GM18868 (cell line): Measurements from ENCODE around the gene CHST11.

Experiments
- ATAC-seq: cut with Tn5 transposase; IDR thresholded peaks from one replicate; pipeline ENCODE4 v1.9.1; 2021; ENCODE audit warnings: mild to moderate bottlenecking, moderate library complexity; ENCODE audit not compliant: unreplicated experiment

Gene CHST11

DNA sequence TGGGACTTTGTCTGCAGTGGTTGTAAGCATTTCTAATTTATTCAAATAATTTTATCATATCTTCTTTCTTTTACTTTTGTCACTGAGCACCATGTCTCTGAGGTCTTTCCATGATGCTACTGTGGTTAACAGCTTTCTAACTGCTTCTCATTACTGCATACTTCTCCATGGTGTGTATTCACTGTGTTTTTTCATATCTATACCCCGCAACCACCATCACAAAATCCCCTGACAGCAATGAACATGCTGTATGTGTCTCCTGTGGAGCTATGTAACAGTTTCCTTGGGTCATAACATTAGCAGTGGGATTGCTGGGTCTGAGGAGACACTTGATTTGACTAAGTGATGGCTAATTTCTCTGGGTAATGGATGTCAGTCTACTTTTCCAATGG, 29.2 kb upstream of the CHST11 start:
- ATAC-seq, result no peak

- ATAC-seq, result no peak
These were observed 23.7 kb upstream of the CHST11 start for GRCh38 chr12:104433061-104433460.

DNA sequence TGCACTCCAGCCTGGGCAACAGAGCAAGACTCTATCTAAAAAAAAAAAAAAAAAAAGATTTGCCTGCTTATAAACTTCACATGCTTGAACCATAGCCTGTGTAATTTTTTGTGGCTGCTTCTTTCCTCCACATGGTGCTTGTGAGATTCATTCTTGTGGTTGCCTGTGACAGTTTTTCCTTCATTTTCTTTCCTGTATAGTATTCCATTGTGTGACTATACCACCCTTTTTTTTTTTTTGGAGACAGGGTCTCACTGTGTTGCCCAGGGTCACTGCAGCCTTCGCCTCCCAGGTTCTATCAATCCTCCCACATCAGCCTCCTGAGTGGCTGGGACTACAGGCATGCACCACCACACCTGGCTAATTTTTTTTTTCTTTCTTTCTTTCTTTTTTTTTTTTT, 22.6 kb upstream of the CHST11 start:
- ATAC-seq, result no peak

DNA sequence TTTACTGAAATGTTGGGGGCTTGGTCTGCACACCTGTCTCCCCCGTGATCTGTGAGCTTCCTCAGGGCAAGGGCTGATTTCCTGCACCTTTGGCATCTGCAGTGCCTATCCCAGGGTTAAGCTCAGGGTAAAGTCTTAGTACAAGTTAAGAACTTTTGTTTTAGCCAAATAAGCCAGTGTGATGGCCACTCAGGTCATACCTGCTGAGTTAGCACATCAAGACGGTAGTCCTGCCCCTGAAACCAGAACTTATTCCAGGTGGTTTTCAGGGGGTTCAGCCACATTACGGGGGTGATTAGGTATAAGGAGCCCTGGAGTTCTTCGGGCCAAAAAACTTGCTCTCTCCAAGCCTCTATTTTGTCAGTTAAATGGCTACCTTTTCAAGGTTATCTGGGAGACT, 21.6 kb upstream of the CHST11 start:
- ATAC-seq, result no peak

- no peak for ATAC-seq
These were observed 21.0 kb upstream of the CHST11 start for GRCh38 chr12:104435765-104436164.

- ATAC-seq, result no peak
These were observed 20.0 kb upstream of the CHST11 start for GRCh38 chr12:104436790-104437189.

DNA sequence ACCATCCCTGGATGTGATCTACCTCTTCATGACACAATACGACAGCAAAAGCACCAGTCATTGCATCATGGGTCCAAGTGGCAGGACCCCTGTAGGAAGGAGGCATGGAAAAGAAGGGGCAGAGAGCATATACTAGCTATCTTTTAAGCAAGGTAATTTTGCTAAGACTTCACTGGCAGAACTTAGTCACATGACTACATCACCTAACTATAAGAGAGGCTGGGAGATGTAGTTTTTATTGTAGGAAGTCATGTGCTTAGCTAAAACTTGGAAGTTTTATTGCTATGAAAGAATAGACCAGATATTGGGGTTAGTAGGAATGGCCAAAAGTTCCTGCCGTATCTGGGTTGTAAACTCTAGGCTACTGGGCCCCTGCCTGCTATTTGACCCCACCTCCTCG, 18.6 kb upstream of the CHST11 start:
- no peak for ATAC-seq

- no peak for ATAC-seq
These were observed 17.6 kb upstream of the CHST11 start for GRCh38 chr12:104439137-104439536.

- no peak for ATAC-seq
These were observed 13.7 kb upstream of the CHST11 start for GRCh38 chr12:104443008-104443407.

- ATAC-seq, result no peak
These were observed 9.9 kb upstream of the CHST11 start for GRCh38 chr12:104446646-104447421.

GRCh38 chr12:104448031-104448430, 8.7 kb upstream of the CHST11 start:
- no peak for ATAC-seq

DNA sequence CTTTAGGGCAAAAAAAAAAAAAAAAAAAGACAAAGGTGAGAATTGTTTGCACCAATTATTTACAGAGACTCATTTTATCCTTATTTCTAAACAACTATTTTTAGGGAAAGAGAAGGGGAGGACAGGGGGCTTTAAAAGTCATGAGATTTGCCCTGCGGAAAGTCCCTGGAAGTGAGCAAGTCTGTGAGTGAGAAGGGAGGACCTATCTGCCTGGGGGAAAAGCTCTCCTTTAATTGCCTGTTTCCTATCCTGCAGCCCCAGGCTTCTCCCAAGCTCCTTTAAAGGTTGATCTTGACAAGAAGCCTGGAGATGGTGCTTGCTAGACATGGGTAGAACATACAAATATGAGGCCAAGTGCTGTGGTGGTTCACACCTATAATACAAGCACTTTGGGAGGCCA, 8.3 kb upstream of the CHST11 start:
- no peak for ATAC-seq

- no peak for ATAC-seq
These were observed 6.0 kb upstream of the CHST11 start for GRCh38 chr12:104450700-104451099.

DNA sequence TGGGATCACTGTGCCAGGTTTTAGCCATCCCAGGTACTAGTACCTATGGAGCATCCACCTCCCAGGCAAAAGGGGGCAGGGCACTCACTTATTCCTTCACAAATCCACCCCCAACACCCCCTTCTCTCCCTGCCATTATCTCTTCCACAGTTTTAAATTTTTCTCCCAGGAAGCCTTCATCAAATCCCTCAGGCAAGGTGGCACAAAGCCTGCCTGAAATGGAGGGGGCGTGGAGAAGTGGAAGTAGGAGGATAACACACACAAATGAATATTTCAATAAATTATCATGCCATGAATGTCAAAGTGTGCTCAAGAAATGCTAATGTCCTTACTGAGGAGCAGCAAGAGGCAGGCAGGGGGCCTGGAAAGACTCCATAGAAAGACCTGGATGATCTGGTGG, 4.7 kb upstream of the CHST11 start:
- ATAC-seq, result no peak

- ATAC-seq, result no peak
These were observed 3.6 kb upstream of the CHST11 start for GRCh38 chr12:104453133-104453532.

DNA sequence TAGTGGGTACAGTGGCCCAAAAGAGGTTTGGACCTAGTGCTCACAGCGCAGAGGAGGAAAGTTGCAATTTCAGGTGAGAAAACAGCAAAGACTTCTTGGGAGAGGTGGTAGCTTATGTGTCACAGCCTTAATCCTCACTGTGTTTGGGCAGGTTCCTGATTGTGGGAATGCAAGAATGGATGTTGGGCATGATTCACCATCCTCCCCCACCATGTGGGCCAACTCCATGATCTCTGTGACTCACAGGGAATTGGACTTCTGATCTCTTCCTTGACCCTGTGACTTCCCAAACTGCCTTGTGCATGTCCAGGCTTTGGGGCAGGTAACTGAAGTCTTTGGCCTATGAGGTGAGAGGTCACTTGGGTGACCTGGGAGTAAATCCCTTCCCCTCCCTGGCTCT, 1.8 kb upstream of the CHST11 start:
- no peak for ATAC-seq

DNA sequence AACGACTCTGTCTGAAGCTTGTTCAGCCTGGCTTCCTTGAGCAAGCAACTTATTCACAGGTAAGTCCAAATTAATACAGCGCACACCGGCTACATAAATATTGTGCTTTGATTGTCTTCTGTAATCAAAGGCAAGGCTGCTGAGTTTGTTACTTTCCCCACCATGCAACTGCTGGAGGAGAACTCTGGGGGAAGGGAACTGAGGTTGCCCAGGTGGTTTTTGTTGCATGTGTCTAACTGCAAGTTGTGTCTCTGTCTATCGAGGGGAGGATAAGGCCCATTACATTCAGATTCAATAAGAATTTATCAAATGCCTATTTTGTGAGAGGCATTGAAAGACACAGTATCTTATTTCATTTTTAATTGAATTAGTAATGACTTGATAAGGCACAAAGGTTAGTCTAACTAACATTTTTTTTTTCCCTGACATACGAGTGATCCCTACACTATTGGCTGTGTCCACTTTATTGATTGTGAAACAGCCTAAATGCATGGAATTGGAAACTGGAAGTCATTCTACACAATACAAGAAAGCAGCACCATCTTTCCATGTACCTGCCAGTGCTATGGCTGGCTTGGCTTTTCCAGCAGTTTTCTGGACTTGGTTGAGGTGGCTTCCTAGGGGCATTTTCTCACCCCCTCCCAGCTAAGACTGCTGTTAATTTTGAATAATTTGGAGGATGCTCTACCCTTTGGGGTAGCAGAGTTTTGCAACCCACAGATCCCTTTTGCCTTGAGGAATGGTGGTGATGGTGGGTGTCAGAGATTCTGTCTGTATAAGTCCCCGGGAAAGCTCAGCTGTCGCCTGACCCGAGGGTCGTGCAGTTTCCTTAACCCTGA, 951 bp upstream of the CHST11 start:
- no peak for ATAC-seq

DNA sequence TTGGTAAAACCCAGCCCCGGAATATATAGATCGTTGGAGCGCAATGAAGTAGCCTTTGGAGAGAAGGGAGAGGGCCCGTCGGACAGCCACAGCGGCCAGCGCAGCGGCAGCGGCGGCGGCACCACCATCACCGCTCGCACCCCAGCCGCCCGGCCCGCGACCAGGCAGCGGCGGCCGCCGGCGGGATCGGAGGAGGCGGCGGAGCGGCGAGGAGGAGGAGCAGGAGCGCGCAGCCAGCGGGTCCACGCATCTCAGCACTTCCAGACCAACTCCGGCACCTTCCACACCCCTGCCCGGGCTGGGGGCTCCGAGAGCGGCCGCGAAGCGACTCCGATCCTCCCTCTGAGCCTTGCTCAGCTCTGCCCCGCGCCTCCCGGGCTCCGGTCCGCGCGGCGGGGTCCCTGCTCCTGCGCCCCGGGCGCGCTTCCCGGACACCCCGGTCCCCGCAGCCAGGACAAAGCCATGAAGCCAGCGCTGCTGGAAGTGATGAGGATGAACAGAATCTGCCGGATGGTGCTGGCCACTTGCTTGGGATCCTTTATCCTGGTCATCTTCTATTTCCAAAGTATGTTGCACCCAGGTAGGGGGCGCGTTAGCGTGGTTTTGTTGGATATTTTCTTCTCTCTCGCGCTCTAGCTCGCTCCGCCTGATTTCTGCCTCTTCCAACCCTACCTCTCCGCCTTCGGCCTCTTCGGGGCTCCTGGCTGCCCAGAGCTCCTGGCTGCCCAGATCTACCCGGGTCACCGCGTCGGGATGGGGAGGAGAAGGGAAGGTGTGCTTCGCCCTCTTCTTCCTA, 400 bp downstream of the CHST11 start:
- ATAC-seq, result peak; percentile 37

DNA sequence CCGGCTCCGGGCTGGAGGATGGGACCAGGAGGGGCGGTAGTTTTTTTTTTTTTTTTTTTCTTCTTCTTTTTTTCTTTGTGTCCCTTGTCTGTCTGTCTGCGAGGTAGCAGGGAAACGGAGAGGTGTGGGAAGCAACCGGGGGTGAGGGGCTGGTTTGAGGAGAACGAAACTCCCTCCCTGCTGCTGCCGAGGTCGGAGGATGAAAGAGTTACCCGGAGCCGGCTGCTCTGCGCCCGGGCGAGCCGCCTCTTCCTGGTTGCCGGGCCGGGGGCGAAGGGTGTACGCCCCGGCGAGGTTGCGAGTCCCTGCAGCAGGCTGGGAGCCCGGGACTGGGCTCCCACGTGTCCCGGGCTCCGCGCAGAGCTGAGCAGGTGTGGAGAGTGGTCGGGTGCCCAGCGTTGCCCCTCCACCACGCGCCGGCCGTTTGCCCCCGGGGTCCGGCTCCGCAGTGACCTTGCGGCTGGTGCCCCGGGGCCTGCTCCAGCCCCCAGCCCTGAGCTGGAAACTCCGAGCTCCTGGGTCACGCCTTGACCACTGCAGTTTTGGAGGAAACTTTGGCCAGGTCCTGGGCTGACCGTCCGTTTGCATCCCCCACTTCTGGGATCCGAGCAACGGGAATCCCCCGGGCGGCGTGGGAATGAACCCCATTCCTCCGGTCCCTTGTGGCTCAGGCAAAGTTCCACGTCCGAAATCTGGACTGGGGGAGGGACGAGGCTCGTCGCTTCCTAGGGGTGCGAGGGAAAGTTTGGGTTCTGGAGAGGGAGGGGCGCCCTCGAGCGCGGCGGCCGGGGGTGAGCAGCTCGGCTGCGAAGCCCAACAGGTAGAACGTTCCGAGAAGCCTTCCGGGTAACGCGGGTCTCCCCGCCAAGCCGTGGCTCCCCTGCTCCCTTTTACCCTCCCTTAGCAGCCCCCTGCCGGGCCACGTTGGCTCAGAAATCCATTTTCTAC, 1.3 kb downstream of the CHST11 start:
- no peak for ATAC-seq

GRCh38 chr12:104458694-104459367, 2.1 kb downstream of the CHST11 start:
- ATAC-seq, result no peak
